HG03342 (cell line): ENCODE data around the gene ARID1B.

ENCODE experiments used
- ATAC-seq: cut with Tn5 transposase; IDR thresholded peaks from one replicate; pipeline ENCODE4 v1.9.1; 2021; ENCODE audit warnings: mild to moderate bottlenecking, moderate library complexity; ENCODE audit not compliant: unreplicated experiment

The ARID1B gene

DNA sequence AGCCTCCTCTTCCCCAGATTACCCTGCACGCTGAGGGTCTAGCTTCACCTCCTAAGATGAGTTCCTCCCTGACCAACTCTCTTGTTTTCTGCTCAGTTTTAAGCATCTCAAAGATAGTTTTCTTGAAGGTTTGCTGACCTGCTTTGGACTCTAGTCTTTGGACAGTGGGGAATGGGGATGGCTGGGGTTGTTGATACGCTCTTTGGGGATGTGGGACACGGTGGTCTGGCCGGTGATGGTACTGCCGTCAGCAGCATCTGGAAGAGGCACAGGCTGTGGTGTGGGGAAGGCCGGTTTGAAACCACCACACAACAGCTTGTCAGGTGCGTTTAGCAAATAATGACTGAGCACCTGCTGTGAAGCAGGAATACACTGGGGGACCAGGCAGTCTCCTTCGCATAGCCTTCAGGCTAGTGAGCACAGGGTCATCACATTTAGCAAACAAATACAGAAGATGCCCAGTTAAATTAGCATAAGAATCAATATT, 452.0 kb downstream of the ARID1B start:
- no peak for ATAC-seq

DNA sequence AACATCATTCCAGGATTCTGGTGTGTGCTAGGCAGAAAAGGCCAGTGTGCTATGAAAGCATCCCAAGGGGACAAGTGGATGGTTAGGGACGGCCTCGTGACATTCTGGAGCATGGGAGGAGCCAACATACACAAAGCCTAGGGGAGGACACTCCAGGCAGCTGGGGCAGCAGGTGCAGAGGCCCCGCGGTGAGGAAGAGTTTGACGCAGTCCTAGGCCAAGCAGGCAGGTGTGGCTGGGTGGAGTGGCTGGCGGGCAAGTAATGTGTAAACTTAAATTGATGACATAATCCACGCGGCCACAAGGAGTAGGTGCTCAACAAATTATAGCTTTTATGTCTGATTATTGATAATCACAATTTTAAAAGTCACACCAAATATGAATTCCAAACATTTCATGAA, 452.5 kb downstream of the ARID1B start:
- ATAC-seq: no peak

DNA sequence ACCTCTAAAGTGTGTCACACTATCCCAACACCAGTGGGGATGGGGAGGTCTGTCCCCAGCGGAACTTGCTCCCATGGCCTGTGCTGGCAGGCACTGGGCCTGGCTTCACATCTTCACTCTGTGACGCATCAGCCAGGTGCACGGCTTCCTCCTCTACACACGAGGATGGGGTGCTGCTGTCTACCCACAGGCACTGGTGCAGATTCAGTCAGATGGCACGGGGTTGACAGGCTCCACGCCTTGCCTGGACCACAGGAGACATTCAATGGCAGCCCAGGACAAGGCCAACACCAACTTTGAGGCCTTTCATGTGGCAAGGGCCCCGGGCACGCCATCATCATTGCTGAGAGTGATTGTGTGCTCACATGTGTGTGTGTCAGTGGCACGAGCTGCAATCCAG, 453.7 kb downstream of the ARID1B start:
- ATAC-seq: no peak

DNA sequence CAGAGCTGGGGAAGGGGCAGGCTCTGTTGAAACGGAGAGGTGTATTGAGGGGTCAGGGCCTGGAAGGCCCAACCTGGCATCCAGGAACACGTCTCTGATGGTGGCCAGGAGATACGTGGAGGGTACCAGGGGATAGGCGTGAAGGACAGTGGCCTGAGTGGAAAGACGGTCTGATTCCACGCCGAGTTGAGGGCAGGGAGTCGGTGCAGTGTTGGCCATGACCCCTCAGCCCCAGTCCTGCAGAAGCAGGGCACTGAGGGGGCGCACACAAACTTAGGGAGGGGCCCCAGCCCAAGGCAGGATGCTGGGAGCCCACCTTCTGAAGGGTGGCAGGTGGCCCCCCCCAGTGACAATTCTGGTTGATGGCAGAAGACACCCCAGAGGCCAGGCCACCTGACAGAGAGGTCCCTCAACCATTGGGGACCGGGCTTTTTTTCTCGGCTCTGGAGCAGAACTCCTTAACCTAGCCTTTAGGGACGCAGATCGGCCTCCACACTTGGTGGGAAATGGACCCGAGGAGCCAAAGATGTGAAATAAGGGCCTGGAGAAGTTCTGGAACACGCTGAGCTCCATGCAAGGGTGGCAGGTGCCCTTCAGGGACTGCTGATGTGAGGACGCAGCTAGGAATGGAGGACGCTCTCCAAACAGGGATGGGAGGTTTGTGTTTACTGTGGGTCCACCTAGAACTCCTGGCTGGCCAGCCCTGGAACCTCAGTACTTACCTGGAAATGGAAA, 455.1 kb downstream of the ARID1B start:
- ATAC-seq: no peak

DNA sequence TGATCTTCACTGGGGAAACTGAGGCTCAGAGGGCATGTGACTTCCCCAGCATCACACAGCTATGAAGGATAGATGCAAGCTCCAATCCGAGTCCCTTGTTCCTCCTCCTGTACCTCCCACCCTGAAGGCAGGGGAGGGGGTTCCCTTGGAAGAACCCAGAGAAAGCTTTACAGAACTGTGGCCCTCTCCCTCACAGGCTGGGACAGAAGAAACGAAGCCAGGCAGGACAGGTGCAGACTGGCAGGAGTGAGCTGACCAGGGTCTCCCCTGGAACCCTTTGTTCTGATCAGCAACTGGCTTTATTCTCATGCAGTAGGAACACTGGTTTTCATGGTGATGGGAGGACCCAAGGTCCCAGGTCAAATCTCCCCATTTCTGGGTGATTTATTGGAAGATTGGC, 456.0 kb downstream of the ARID1B start:
- no peak for ATAC-seq

DNA sequence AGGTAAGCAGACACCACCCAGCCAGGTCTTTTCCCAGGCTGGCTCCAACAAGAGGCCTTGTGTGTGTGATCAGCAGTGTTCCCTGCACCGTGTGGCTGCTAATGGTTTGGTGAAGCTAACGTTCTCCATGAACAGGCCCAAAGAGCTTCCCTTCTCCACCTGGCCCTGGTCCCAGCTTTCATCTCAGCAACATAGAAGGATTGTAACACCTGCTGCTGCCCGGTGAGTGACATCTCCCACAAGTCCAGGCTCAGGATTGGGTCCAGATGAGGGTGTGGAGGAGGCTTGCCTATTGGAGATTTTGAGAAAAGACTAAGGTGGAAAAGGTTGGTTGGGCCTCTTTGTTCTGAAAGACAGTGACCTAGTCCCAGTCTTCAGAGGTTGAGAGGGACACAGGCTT, 456.5 kb downstream of the ARID1B start:
- ATAC-seq: no peak

DNA sequence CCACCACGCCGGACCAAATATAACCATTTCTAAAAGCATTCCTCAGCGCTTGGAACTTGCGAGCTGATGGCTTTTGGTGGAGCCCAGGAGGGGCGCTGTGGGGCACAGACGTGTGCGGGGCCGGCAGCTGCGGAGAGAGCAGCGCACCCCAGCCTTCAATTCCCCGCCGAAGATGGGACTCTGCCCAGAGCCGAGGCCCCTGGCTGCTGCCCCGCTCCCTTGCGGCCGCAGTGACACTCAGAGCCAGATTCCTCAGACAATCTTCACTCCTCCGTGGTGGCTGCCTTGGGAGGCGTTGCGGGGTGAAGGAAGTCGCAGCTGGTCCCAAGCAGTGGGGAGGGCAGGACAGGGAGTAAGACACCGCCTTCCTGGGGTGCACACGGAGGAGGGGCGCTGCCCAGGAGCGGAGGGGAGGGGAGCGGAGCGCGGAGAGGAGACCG, 458.4 kb downstream of the ARID1B start:
- ATAC-seq: no peak

DNA sequence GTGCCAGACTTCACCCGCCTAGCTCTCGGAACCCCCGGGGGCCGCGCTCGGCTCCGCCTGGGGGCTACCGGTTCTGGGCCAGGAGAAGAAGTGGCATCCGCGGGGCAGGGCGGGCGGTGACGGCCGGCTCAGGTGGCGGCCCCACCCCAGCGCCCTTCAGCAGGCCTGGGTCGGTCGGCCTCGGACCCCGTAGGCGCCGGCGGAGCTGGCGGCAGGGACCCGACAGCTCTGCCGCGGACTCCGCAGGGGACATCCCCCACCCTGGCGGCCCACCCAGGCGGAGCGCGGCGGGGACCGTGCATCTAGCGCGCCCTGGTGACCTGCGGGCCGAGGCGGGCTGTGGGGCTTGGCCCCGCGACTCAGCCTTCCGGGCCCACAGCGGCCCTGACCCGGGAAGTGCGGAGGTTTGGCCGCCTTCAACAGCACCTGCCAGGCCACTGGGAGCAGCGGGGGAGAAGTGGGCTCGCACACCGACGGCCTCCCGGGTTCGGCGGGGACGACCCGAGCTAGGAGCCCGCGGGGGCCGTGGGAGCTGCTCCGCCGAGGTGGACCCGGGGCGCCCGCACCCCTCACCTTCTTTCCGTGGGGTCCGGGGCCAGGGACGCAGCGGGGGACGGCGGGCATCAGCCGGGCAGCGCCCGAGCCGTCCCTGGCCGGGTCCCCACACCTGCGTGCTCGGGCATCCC, 459.0 kb downstream of the ARID1B start:
- ATAC-seq: no peak

DNA sequence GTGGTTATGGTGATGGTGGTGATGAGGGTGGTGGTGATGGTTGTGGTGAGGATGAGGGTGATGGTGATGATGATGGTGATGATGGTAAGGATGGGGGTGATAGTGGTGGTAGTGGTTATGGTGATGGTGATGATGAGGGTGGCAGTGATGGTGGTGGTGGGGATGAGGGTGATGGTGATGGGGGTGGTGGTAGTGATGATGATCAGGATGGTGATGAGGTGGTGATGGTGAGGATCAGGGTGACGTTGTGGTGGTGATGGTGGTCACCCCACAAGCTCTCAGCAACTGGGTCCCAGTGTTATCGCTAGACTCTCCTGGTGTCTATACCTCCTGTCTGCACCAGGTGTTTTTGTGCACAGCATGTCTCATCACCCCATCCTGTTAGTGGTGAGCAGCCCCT, 461.2 kb downstream of the ARID1B start:
- no peak for ATAC-seq

DNA sequence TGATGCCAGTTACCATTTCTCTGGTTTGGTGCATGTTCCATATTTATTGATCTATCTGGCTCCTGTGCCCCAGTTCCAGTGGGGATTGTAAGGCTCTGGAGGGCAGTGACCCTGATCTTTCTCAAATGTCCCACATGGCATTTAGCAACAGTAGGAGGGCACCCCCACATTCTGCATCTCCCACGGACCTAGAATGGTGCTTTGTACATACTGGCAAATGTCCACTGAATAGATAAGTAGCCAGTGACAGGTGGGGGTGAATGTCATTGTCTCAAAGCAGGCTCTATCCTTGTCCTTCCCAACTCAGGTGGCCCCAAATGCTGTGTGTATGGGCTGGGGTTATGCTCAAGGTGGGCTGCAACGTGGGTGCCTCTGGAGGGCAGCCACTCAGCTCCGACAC, 462.0 kb downstream of the ARID1B start:
- no peak for ATAC-seq

DNA sequence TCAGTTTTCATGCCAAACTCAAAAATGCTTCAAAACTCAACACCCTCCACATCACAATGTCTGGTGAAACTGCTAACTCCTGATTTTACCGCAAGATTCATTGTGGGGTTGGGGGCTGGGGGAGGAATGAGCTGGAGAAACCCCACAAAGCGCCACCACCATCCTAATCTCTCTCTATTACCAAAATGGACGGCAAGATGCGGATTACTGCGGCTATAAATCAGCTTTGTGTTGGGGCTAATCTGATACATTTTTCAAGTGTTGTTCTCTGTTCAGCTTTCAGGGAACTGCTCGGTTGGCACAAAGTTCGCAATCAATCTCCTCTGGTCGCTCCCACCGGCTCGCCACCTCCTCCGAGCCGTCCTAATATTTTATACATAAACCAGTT, 462.5 kb downstream of the ARID1B start:
- no peak for ATAC-seq

DNA sequence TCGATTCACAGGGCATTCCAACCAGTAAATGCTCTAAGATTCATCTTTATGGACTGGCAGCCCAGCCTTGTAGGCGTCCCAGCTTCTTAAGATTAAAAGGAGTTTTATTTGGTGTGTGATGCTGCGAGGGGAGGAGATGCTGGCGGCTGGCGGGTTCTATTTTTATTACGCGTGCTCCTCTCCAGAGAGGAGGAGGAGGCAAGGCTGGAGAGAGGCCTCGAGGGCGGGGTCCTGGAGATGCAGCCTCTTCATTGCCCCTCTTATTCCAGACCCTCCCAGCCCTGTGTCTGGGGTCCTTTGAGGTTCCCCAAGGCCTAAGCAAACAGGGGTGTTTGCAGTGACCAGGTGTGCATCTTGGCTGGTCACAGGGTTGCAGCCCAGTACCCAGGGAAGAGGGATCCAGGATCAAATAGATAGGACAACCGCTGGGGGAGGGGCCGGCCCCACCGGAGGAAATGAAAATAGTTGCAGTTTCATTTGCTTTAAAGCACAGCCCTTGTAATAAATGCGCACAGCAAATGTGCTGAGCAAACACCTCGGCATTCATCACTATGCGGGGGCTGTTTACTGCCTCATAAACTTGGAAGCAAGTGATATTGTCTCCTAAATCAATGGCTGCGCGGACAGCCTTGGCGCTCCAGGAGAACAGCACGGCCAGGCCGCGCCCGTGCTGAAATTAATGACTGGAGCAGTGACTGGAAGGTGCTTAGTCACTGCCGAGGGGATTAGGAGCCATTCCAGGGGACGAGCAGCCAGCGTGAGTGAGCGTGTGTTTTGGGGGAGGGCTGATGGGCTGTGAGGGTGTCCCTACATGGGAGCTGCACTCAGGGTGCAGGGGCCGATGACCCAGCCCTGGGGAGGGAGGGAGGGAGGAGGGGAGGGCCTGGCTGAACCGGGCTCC, 463.1 kb downstream of the ARID1B start:
- no peak for ATAC-seq

DNA sequence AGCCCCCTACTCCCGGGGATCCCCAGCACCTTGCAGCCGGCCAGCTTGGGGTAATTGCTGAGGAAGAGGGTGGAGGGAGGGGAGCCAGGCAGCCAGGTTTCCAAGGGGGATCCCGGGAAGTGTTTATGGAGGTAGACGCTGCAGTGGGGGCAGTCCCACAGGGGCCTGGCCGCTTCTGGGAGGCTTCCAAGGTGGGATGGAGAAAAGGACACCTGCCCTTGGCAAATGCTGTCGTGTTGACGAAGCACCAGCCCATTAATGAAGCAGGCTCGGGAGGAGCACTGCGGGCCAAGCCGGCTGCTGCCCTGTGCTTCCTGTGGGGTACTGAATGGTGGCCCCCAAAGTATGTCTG, 463.8 kb downstream of the ARID1B start:
- ATAC-seq: no peak

DNA sequence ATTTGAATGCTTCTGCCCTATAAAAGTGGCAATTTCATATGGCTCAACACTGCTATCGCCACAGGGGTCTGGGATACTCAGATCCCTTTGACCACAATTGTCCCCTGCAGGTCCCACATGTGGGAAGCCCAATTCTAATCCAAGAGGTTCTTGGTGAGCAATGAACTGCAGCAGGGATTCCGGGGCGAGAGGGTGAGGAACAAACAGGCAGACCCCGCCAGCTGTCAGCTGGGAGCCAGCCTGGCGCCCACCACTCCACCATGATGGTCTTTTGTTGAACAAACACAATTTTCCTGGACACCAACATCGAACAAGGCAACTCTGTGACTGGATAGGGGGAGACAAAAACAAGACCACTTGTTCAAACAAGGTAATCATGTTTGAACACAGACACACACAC, 465.6 kb downstream of the ARID1B start:
- ATAC-seq: no peak

DNA sequence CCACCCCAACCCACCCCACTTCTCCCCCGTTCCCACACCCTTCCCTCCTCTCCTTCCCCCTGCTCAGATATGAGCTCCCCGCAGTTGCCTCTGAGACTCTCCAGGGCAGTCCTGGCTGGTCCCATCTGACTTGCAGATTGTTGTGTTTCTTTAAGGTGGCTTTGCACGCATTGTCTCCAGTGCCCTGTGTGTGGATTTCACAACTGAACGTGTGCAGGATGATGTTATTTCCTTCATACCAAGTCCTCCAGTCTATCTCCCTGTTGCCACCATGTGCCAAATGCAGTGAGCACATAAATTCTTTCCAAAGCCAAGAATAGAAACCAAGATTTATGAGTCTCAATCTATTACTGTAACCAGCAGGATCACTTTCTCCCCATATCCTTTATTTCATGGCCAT, 467.0 kb downstream of the ARID1B start:
- no peak for ATAC-seq

DNA sequence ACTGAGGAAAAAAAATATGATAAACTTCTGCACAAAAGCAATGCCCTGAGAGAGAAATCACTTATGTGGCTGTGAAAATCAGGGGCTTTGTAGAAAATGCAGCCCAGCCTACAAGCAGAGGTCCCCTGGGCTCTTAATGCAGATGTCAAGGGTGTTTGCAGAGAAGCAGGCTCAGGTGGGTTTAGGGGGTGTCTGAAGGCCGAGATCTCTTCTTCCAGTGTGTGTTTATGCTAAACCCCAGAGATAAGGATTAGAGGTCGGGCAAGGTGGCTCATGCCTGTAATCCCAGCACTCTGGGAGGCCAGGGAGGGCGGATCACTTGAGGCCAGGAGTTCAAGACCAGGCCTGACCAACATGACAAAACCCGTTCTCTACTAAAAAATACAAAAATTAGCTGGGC, 467.6 kb downstream of the ARID1B start:
- ATAC-seq: no peak

DNA sequence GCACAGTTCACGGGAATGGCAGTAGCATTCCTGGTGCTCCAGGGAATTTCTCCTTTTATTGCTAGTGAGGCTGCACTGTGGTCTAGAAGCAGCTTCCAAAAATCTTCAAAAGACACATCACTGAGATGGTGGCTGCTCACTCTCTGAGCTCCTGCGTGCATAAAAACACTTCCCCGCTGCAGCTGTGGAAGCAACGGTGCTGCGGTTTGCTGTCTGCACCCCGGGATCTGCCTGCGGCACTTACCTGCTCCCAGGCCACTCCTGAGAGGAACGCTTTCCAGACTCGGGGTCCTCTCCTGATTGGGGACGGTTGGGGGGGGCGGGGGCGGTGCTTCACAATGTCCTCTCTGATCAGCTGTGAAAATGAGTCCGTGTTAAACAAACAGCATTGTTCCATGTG, 468.3 kb downstream of the ARID1B start:
- no peak for ATAC-seq

DNA sequence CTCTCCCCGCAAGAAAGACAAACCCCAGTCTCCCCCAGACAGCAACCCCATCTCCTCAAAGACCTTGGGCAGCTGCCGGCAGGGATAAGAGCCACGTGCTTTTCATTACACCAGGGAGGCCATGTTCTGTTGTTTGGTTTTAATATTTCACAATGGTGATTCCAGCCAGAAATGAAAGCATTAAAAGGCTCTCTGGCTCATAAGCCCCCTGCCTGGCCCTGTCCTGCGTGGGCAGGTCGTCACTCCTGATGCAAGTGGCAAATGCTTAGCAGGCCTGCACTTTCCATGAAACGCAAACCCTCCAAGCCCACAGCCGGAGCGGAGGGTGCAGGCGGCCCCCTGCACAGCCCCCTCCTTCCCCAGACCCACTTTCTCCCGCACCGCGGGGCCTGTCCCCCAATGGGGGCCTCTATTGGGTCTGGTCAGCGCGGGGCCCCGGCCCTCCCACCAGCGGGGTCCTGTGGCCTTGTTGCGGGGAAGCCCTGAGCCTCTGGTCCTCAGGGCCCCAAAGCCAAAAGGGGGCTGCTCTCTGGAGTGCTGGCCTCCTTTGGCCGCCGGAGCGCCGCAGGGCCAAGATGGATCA, 469.0 kb downstream of the ARID1B start:
- no peak for ATAC-seq

DNA sequence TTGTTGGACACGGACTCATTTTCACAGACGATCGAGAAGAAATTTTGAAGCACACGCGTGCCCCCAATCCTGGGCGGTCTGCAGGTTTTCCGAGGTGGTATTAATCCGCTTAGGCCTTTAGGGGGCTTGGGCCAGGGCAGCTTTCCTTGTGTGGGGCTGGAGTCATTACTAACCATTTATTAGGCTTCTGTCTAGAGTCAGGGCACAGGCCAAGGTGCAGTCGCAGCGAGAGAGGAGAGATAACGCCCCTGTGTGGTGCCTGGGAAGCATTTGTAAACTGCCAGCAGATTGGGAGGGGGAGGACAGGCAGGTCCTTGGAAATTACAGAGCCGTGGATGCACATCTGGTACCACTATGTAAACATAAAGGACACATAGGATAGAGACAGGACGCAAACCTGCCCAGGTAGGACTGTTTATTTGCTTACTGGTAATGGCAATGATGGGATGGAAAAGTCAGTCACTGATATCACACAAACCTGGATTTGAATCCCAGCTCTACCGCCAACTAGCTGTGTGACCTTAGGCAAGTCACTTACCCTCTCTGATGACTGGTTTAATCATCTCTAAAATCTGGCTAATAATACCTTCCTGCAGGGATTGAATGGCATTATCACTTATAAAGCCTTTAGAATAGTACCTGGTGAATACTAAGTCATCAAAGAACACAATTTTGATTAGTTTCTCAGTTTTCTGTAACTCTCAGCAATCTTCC, 469.8 kb downstream of the ARID1B start:
- no peak for ATAC-seq

DNA sequence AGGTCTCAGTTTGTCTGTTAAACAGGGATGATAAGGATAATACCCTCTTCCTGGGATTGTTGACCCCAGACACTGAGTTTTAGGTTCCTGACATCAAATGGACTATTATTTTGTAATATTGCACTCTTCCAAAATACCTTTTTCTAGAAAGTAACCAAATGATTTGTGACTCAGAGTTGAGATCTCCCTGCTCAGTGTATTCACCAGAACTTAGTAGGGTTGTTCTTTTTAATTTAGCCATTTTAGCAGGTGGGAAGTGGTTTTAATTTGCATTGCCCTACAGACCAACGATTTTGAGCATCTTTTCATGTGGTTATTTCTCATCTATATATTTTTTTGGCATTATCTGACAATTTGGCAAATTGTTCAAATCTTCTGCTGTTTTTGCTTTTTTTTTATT, 471.1 kb downstream of the ARID1B start:
- ATAC-seq: no peak

DNA sequence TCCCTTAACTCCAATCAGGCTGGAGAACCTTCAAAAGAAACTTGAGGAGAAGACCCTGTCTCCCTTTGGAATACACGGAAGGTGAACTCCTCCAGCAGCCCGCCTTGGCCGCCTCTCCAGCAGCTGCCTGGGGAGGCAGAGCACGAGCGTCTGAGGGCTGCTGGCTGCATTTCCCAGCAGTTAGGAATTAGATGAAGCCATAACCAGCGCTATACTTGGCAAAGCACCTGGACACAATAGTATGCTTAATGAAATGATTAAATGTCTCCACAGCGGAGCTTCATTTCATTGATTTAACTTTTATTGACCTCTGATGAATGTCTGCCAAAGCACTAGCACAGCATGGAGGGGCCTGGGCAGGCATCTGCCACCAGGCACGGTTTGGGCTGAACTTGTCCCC, 472.6 kb downstream of the ARID1B start:
- ATAC-seq: no peak
